Measurements from ENCODE around the gene GPRIN3.

GPRIN3 gene

GRCh38 chr4:89308161-89308500, 531 bp upstream of the GPRIN3 start:
- Histone ChIP-seq H3K27ac (no peak overlapping the region), H3K36me3 (replicated peaks) (no peaks in the 10 kb centered on the region), H3K4me3 (ENCODE audit: low read depth, low read length) (peak overlapping the region; percentile 61), H3K27me3 (replicated peaks) (no peaks in the 10 kb centered on the region)
- in situ Hi-C loops (cut with HindIII; ENCODE audit: low pct_ligation_motif_present, low sequenced_read_pairs), result no loop called here
- no peak for DNase-seq
- no peak for TF ChIP-seq CTCF (IDR thresholded peaks at IDR 0.05; ENCODE audit: low read depth, low read length, missing control alignments)

GRCh38 chr4:89307178-89307445, 488 bp downstream of the GPRIN3 start:
- peak overlapping the region; percentile 61 for H3K4me3 ChIP-seq (ENCODE audit: low read depth, low read length)

GRCh38 chr4:89306486-89307177, 968 bp downstream of the GPRIN3 start:
- H3K27ac ChIP-seq, result no peak overlapping the region
- no peaks in the 10 kb centered on the region for H3K36me3 ChIP-seq (replicated peaks)
- TF ChIP-seq CTCF (IDR thresholded peaks at IDR 0.05; ENCODE audit: low read depth, low read length, missing control alignments), result no peak
- no peaks in the 10 kb centered on the region for H3K27me3 ChIP-seq (replicated peaks)
- in situ Hi-C loops (cut with HindIII; ENCODE audit: low pct_ligation_motif_present, low sequenced_read_pairs), result no loop called here
- DNase-seq, result no peak
- no peak overlapping the region for H3K4me3 ChIP-seq (ENCODE audit: low read depth, low read length)

More at GRCh38 chr4:89307178-89307445, 488 bp downstream of the GPRIN3 start:
- no peak for TF ChIP-seq CTCF (IDR thresholded peaks at IDR 0.05; ENCODE audit: low read depth, low read length, missing control alignments)
- in situ Hi-C loops (cut with HindIII; ENCODE audit: low pct_ligation_motif_present, low sequenced_read_pairs), result no loop called here
- DNase-seq, result no peak
- Histone ChIP-seq H3K36me3 (replicated peaks) (no peaks in the 10 kb centered on the region), H3K27ac (no peak overlapping the region), H3K27me3 (replicated peaks) (no peaks in the 10 kb centered on the region)

GRCh38 chr4:89305712-89306437, 1.7 kb downstream of the GPRIN3 start:
- Histone ChIP-seq H3K36me3 (replicated peaks) (no peaks in the 10 kb centered on the region), H3K27me3 (replicated peaks) (no peaks in the 10 kb centered on the region), H3K27ac (no peak overlapping the region), H3K4me3 (ENCODE audit: low read depth, low read length) (no peak overlapping the region)
- peak; percentile 23 for DNase-seq
- in situ Hi-C loops (cut with HindIII; ENCODE audit: low pct_ligation_motif_present, low sequenced_read_pairs), result no loop called here
- TF ChIP-seq CTCF (IDR thresholded peaks at IDR 0.05; ENCODE audit: low read depth, low read length, missing control alignments), result no peak

GRCh38 chr4:89305028-89305427, 2.6 kb downstream of the GPRIN3 start:
- H3K27ac ChIP-seq, result no peak overlapping the region

More at GRCh38 chr4:89305028-89305427, 2.6 kb downstream of the GPRIN3 start:
- Histone ChIP-seq H3K4me3 (ENCODE audit: low read depth, low read length) (no peak overlapping the region), H3K36me3 (replicated peaks) (no peaks in the 10 kb centered on the region), H3K27me3 (replicated peaks) (no peaks in the 10 kb centered on the region)
- in situ Hi-C loops (cut with HindIII; ENCODE audit: low pct_ligation_motif_present, low sequenced_read_pairs), result no loop called here
- DNase-seq, result no peak
- TF ChIP-seq CTCF (IDR thresholded peaks at IDR 0.05; ENCODE audit: low read depth, low read length, missing control alignments), result no peak

Measured in brain microvascular endothelial cell (primary cell).